GM23338 (cell line): ENCODE measurements around the gene RPL39L. TPM values are rescaled to one million over a fixed set of nuclear protein-coding genes. Genes with fewer than 3 reads are reported as not detected.
A peak's percentile ranks its signal among the peaks of the same experiment; 100 is the strongest.

Source experiments
- ATAC-seq: fragments of 200-7000 bp; cut with Tn5 transposase; 3 replicates; pipeline ENCODE4 v1.9.1; 2020
- DNase-seq: peaks from one replicate; pipeline ENCODE4 v3.0.0-alpha.2; 2015; ENCODE audit warnings: low spot score
- H2AFZ ChIP-seq: fragments of 200-600 bp; sonication (generic); 2 replicates; pipeline ENCODE4 v1.8.0; 2016; ENCODE audit warnings: antibody characterized with exemption, mild to moderate bottlenecking, moderate library complexity
- H3F3A ChIP-seq: fragments of 200-600 bp; sonication (generic); replicated peaks from 2 replicates; pipeline ENCODE4 v1.8.0; 2017; ENCODE audit warnings: antibody characterized with exemption, mixed run types, low read depth
- H3K27ac ChIP-seq: fragments of 200-600 bp; sonication (generic); 2 replicates; pipeline ENCODE4 v1.6.1; 2016; ENCODE audit warnings: low read depth
- H3K27me3 ChIP-seq: fragments of 200-600 bp; sonication (generic); 2 replicates; pipeline ENCODE4 v1.8.0; 2016; ENCODE audit warnings: mild to moderate bottlenecking, mixed run types, moderate library complexity; ENCODE audit not compliant: insufficient read depth
- H3K36me3 ChIP-seq: fragments of 200-600 bp; sonication (generic); 2 replicates; pipeline ENCODE4 v1.8.0; 2016; ENCODE audit warnings: mild to moderate bottlenecking; ENCODE audit not compliant: insufficient read depth
- H3K4me1 ChIP-seq: fragments of 200-600 bp; sonication (generic); 2 replicates; pipeline ENCODE4 v1.8.0; 2016; ENCODE audit warnings: mild to moderate bottlenecking, moderate library complexity; ENCODE audit not compliant: insufficient read depth
- H3K4me2 ChIP-seq: fragments of 200-600 bp; sonication (generic); 2 replicates; pipeline ENCODE4 v1.7.1; 2017; ENCODE audit warnings: mixed run types
- H3K4me3 ChIP-seq: fragments of 200-600 bp; sonication (generic); 2 replicates; pipeline ENCODE4 v1.6.1; 2016; ENCODE audit warnings: mixed run types
- H3K79me2 ChIP-seq: fragments of 200-600 bp; sonication (generic); replicated peaks from 2 replicates; pipeline ENCODE4 v1.8.0; 2017; ENCODE audit warnings: mild to moderate bottlenecking; ENCODE audit not compliant: insufficient read depth
- H3K9me2 ChIP-seq: fragments of 200-600 bp; sonication (generic); 2 replicates; pipeline ENCODE4 v1.8.0; 2017; ENCODE audit not compliant: insufficient read depth
- H4K20me1 ChIP-seq: fragments of 200-600 bp; sonication (generic); replicated peaks from 2 replicates; pipeline ENCODE4 v1.8.0; 2017; ENCODE audit warnings: mild to moderate bottlenecking; ENCODE audit not compliant: insufficient read depth
- H3K27ac Mint-ChIP-seq: 2 replicates; pipeline ENCODE4 v1.8.0; 2020; ENCODE audit warnings: inconsistent platforms, mild to moderate bottlenecking, moderate library complexity, mixed read lengths
- H3K27me3 Mint-ChIP-seq: 3 replicates; pipeline ENCODE4 v1.8.0; 2022; ENCODE audit warnings: low read depth, mild to moderate bottlenecking, moderate library complexity, mixed read lengths, inconsistent platforms; ENCODE audit not compliant: insufficient read depth, poor library complexity
- H3K36me3 Mint-ChIP-seq: 3 replicates; pipeline ENCODE4 v1.8.0; 2021; ENCODE audit warnings: low read depth, mild to moderate bottlenecking, inconsistent platforms, moderate library complexity, mixed read lengths
- H3K4me1 Mint-ChIP-seq: 3 replicates; pipeline ENCODE4 v1.8.0; 2020; ENCODE audit warnings: mild to moderate bottlenecking, inconsistent platforms, mixed read lengths
- H3K4me3 Mint-ChIP-seq: 3 replicates; pipeline ENCODE4 v1.8.0; 2021; ENCODE audit warnings: moderate library complexity, mild to moderate bottlenecking, inconsistent platforms, mixed read lengths
- H3K9me3 Mint-ChIP-seq: 3 replicates; pipeline ENCODE4 v1.8.0; 2020; ENCODE audit warnings: moderate library complexity, mild to moderate bottlenecking, inconsistent platforms, mixed read lengths
- EZH2 ChIP-seq: fragments of 200-600 bp; sonication (generic); IDR thresholded peaks from one replicate; pipeline ENCODE4 v1.8.0; 2017; ENCODE audit warnings: antibody characterized with exemption, mild to moderate bottlenecking, low read depth; ENCODE audit not compliant: unreplicated experiment
- JUNB ChIP-seq: IDR thresholded peaks from one replicate; pipeline ENCODE4 v1.6.1; 2016; ENCODE audit warnings: antibody characterized with exemption; ENCODE audit not compliant: unreplicated experiment
- NANOG ChIP-seq: IDR thresholded peaks from 2 replicates; pipeline ENCODE4 v1.6.1; 2016; ENCODE audit warnings: antibody characterized with exemption, borderline replicate concordance
- POLR2AphosphoS5 ChIP-seq: IDR thresholded peaks from 2 replicates; pipeline ENCODE4 v1.6.1; 2016; ENCODE audit warnings: antibody characterized with exemption, low read depth
- STAT1 ChIP-seq: IDR thresholded peaks from one replicate; pipeline ENCODE4 v1.6.1; 2016; ENCODE audit warnings: antibody characterized with exemption; ENCODE audit not compliant: unreplicated experiment
- ZNF114 ChIP-seq: fragments of 250-450 bp; sonication (Bioruptor Pico); IDR thresholded peaks from 2 replicates; pipeline ENCODE4 v1.5.0; 2020; ENCODE audit warnings: mild to moderate bottlenecking, moderate library complexity
- ZNF331 ChIP-seq: fragments of 250-450 bp; sonication (Bioruptor Pico); IDR thresholded peaks from 2 replicates; pipeline ENCODE4 v1.5.0; 2020; ENCODE audit warnings: low read depth, mild to moderate bottlenecking, moderate library complexity
- polyA plus RNA-seq: library from polyadenylated mRNA; unstranded; fragments of >200 nt; fragmentation: Nextera tagmentation; extraction: Ambion mirVana; gene quantifications from 2 replicates; pipeline ENCODE4 v1.2.1, GENCODE V29; 2016
- total RNA-seq: library from RNA; depleted of rRNA; stranded (reverse); fragments of >200 nt; shearing (Covaris generic); gene quantifications from 2 replicates; pipeline ENCODE4 v1.2.3, GENCODE V29; 2014
- TF ChIP-seq, protein P1 (sequence below): IDR thresholded peaks from one replicate; pipeline ENCODE4 v1.6.1; 2018; ENCODE audit warnings: antibody characterized with exemption; ENCODE audit not compliant: unreplicated experiment
- TF ChIP-seq, protein P2 (sequence below): IDR thresholded peaks from 2 replicates; pipeline ENCODE4 v1.6.1; 2016; ENCODE audit warnings: antibody characterized with exemption
- TF ChIP-seq, protein P3 (sequence below), 2 experiments: fragments of 200-600 bp in 1 of 2; sonication (generic) in 1 of 2; conservative IDR thresholded peaks; 2 replicates each; pipeline versions ENCODE4 v1.5.1 to v1.6.1; 2016 to 2017; ENCODE audit warnings: antibody characterized with exemption in 2 of 2, low read depth in 2 of 2, mild to moderate bottlenecking in 2 of 2, moderate library complexity in 1 of 2

Gene RPL39L
- total and polyA plus RNA-seq, 2 experiments from 2014 or later: 70.6 to 155 TPM

DNA sequence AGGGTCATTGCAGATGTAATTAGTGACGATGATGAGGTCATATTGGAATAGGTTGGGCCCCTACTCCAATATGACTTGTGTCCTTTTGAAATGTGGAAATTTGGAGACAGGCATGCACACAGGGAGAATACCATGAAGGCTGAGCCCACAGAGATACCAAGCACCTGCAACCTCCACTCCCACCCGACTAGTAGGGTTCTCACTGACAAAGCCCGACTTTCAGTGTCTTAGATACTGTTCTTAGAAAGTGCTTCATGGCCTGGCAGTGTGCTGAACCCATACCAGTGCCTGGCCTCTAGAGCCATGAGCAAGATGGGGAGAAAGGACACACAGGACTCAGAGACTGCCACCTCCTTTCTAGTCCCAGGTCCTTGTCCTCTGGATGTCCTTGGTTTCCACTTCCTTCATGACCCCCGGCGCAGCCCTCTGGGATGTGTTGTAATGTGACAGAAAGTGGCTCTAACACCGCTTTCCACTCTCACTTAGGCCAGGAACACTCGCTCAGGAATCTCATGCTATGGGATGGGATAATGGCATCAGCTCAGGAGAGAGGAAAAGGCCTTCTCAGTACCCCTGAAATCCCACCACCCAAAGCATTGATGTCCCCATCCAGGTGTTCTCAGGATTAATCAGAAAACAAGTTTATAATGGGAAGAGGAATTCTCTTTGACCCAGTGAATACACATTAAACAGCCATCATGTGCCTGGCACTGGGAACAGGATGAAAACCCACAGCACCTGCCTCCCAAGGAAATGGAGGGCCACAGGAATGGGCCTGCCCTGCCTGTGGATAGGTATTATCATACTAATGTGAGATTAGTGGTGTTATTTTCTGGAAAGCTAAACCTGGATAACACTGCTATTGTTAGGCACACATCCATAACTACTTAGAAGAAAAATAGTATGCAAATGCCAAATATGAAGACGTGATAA, 59.9 kb downstream of the RPL39L start:
- H3K27ac Mint-ChIP-seq: peak overlapping the region; percentile 82
- peaks cover 15% of the 10 kb centered on the region for H3K27me3 Mint-ChIP-seq
- Histone ChIP-seq H3K4me1 (peaks cover 18% of the 10 kb centered on the region), H3K4me3 (no peak overlapping the region), H3K27ac (peak overlapping the region; percentile 30; the same call in 1 of the 2 replicates), H3K27me3 (no peaks in the 10 kb centered on the region), H3F3A (no peaks in the 10 kb centered on the region), H2AFZ (no peak overlapping the region), H3K36me3 (peaks cover 10% of the 10 kb centered on the region; the same call in 1 of the 2 replicates), H4K20me1 (no peaks in the 10 kb centered on the region), H3K9me2 (no peaks in the 10 kb centered on the region), H3K79me2 (no peaks in the 10 kb centered on the region), H3K4me2 (peak overlapping the region; percentile 42; the same call in 1 of the 2 replicates)
- DNase-seq: no peak
- peaks cover 37% of the 10 kb centered on the region for H3K36me3 Mint-ChIP-seq
- peaks cover 21% of the 10 kb centered on the region for H3K4me1 Mint-ChIP-seq
- peak; percentile 50 for ATAC-seq
- H3K4me3 Mint-ChIP-seq: no peak overlapping the region
- TF ChIP-seq POLR2AphosphoS5 (no peak), EZH2 (no peak), ZNF114 (CRISPR knock-in tag) (no peak)
- TF ChIP-seq, protein P1, sequence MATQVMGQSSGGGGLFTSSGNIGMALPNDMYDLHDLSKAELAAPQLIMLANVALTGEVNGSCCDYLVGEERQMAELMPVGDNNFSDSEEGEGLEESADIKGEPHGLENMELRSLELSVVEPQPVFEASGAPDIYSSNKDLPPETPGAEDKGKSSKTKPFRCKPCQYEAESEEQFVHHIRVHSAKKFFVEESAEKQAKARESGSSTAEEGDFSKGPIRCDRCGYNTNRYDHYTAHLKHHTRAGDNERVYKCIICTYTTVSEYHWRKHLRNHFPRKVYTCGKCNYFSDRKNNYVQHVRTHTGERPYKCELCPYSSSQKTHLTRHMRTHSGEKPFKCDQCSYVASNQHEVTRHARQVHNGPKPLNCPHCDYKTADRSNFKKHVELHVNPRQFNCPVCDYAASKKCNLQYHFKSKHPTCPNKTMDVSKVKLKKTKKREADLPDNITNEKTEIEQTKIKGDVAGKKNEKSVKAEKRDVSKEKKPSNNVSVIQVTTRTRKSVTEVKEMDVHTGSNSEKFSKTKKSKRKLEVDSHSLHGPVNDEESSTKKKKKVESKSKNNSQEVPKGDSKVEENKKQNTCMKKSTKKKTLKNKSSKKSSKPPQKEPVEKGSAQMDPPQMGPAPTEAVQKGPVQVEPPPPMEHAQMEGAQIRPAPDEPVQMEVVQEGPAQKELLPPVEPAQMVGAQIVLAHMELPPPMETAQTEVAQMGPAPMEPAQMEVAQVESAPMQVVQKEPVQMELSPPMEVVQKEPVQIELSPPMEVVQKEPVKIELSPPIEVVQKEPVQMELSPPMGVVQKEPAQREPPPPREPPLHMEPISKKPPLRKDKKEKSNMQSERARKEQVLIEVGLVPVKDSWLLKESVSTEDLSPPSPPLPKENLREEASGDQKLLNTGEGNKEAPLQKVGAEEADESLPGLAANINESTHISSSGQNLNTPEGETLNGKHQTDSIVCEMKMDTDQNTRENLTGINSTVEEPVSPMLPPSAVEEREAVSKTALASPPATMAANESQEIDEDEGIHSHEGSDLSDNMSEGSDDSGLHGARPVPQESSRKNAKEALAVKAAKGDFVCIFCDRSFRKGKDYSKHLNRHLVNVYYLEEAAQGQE: no peak
- TF ChIP-seq, protein P2, sequence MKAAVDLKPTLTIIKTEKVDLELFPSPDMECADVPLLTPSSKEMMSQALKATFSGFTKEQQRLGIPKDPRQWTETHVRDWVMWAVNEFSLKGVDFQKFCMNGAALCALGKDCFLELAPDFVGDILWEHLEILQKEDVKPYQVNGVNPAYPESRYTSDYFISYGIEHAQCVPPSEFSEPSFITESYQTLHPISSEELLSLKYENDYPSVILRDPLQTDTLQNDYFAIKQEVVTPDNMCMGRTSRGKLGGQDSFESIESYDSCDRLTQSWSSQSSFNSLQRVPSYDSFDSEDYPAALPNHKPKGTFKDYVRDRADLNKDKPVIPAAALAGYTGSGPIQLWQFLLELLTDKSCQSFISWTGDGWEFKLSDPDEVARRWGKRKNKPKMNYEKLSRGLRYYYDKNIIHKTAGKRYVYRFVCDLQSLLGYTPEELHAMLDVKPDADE: no peak
- no peaks in the 10 kb centered on the region; the same call in 2 of the 3 replicates for H3K9me3 Mint-ChIP-seq

DNA sequence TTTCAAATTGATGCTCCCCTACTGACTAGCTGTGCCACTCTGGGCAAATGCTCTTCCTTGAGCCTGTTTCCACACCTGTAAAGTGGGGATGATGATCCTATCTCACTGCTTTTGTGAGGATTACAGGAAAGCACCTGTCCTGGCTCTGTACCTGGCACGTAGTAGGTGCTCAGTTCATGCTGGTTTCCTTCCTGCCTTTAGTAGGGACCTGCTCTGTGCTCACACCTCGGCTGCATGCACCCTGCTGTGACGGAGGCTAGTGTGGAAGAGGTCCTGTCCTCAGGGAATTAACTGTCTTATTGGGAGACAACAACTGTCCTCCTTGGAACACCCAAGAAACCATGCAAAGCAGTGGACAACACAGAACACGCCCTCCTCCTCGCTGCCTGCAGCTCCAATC, 61.8 kb downstream of the RPL39L start:
- Histone ChIP-seq H3K27ac (no peak overlapping the region), H3K9me2 (no peaks in the 10 kb centered on the region), H2AFZ (no peak overlapping the region), H3K4me3 (no peak overlapping the region), H3K27me3 (no peaks in the 10 kb centered on the region), H3K4me2 (no peak overlapping the region), H4K20me1 (no peaks in the 10 kb centered on the region; the same call in 1 of the 2 replicates), H3K79me2 (no peaks in the 10 kb centered on the region), H3K36me3 (peaks cover 10% of the 10 kb centered on the region), H3K4me1 (peaks cover 19% of the 10 kb centered on the region), H3F3A (no peaks in the 10 kb centered on the region)
- H3K36me3 Mint-ChIP-seq: peaks cover 50% of the 10 kb centered on the region
- H3K4me3 Mint-ChIP-seq: no peak overlapping the region
- no peak for ATAC-seq
- H3K9me3 Mint-ChIP-seq: no peaks in the 10 kb centered on the region; the same call in 2 of the 3 replicates
- H3K4me1 Mint-ChIP-seq: peaks cover 19% of the 10 kb centered on the region
- TF ChIP-seq ZNF114 (CRISPR knock-in tag): no peak
- no peak for TF ChIP-seq JUNB
- no peak for TF ChIP-seq NANOG
- TF ChIP-seq, protein P3, sequence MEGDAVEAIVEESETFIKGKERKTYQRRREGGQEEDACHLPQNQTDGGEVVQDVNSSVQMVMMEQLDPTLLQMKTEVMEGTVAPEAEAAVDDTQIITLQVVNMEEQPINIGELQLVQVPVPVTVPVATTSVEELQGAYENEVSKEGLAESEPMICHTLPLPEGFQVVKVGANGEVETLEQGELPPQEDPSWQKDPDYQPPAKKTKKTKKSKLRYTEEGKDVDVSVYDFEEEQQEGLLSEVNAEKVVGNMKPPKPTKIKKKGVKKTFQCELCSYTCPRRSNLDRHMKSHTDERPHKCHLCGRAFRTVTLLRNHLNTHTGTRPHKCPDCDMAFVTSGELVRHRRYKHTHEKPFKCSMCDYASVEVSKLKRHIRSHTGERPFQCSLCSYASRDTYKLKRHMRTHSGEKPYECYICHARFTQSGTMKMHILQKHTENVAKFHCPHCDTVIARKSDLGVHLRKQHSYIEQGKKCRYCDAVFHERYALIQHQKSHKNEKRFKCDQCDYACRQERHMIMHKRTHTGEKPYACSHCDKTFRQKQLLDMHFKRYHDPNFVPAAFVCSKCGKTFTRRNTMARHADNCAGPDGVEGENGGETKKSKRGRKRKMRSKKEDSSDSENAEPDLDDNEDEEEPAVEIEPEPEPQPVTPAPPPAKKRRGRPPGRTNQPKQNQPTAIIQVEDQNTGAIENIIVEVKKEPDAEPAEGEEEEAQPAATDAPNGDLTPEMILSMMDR (conservative IDR thresholded peaks at IDR 0.05; ENCODE audit: low read depth in 2 of 2): no peak
- no peak for TF ChIP-seq ZNF331 (CRISPR knock-in tag)
- TF ChIP-seq, protein P2: no peak
- TF ChIP-seq, protein P1: no peak
- no peak for TF ChIP-seq STAT1
- peaks cover 15% of the 10 kb centered on the region for H3K27me3 Mint-ChIP-seq
- H3K27ac Mint-ChIP-seq: no peak overlapping the region; the same call in 1 of the 2 replicates
- no peak for DNase-seq
